ENCODE data around the gene AFTPH. TPM values are rescaled to one million over a fixed set of nuclear protein-coding genes. Genes with fewer than 3 reads are reported as not detected.

The AFTPH gene
- total RNA-seq, 1 experiment from 2014 or later: 13.5 TPM

DNA sequence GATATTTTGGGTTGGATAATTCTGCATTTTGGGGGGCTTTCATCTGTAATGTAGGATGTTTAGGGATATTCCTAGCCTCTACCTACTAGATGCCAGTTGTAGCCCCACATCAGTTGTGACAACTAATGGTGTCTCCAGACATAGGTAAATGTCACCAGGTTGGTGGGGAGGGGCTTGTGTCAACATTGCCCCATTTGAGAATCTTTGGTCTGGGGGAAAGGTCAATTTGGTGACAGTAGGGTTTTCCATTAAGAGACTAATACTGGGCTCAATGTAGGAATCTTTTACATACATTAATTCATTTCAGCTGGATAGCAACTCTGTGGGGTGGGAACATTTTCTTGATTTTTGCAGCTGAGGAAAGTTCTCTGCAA is 6.6 kb upstream of the AFTPH start:
- no peak overlapping the region for H4K8ac ChIP-seq (replicated peaks; ENCODE audit: insufficient read length, low read depth, low read length)
- peaks cover 4 to 7% (median 5%) of the 10 kb centered on the region in 3 experiments; a peak in 3 of 7 replicates for H3K36me3 Mint-ChIP-seq (ENCODE audit: insufficient read depth in 1 of 3, low read depth in 3 of 3)
- H3K27ac Mint-ChIP-seq: no peak overlapping the region
- H3K4me2 ChIP-seq (ENCODE audit: insufficient read depth, insufficient read length, low read length): no peak overlapping the region
- peaks cover 6 to 8% of the 10 kb centered on the region in 2 experiments; a peak in 4 of 5 replicates for H3K9me3 Mint-ChIP-seq
- H3K27me3 Mint-ChIP-seq (ENCODE audit: low read depth): peaks cover 2% of the 10 kb centered on the region; the same call in 1 of the 2 replicates
- no peak for DNase-seq
- 0 out of 4 replicates have a peak, but pooled peaks cover 0 to 5% of the 10 kb centered on the region in 2 experiments for H3K4me1 Mint-ChIP-seq
- H3K79me2 ChIP-seq (ENCODE audit: insufficient read depth, low read length): no peaks in the 10 kb centered on the region
- H3K56ac ChIP-seq (ENCODE audit: insufficient read length, low read depth, low read length): no peak overlapping the region
- H3K9ac ChIP-seq (ENCODE audit: extremely low read depth, insufficient read length, low read length): no peak overlapping the region
- H4K91ac ChIP-seq (ENCODE audit: insufficient read length, low read depth, low read length): no peak overlapping the region
- H2BK120ac ChIP-seq (ENCODE audit: low read depth, low read length, poor library complexity, severe bottlenecking): no peak overlapping the region
- no peak overlapping the region for H4K5ac ChIP-seq (ENCODE audit: insufficient read length, low read depth, low read length)
- H2BK5ac ChIP-seq (ENCODE audit: insufficient read length, low read length): no peak overlapping the region
- H3K27me3 ChIP-seq (ENCODE audit: insufficient read depth, low read length): no peaks in the 10 kb centered on the region
- H3K4me3 Mint-ChIP-seq: no peak overlapping the region
- no peak overlapping the region for H3K4ac ChIP-seq (ENCODE audit: low read depth, low read length)
- no peak overlapping the region for H2BK12ac ChIP-seq (ENCODE audit: insufficient read length, low read depth, low read length)
- no peaks in the 10 kb centered on the region for H4K20me1 ChIP-seq (ENCODE audit: control insufficient read depth, insufficient read depth, insufficient read length)
- H2BK15ac ChIP-seq (ENCODE audit: low read depth, low read length): no peak overlapping the region
- H2AFZ ChIP-seq (ENCODE audit: low read length): no peak overlapping the region
- no peaks in the 10 kb centered on the region for H3K9me3 ChIP-seq (ENCODE audit: control insufficient read depth, low read depth, low read length)
- no peak overlapping the region for H2BK20ac ChIP-seq (ENCODE audit: low read depth, low read length, poor library complexity, severe bottlenecking)
- H3K23me2 ChIP-seq (ENCODE audit: insufficient read length, low read depth, low read length, poor library complexity, severe bottlenecking): no peaks in the 10 kb centered on the region
- H3K27ac ChIP-seq (ENCODE audit: insufficient read length, low read depth, low read length): no peak overlapping the region
- no peak overlapping the region for H3K18ac ChIP-seq (ENCODE audit: insufficient read length, low read depth, low read length)
- no peak overlapping the region for H2AK5ac ChIP-seq (ENCODE audit: insufficient read length, low read length)
- H3K23ac ChIP-seq (ENCODE audit: insufficient read length, low read depth, low read length): no peak overlapping the region
- H3K79me1 ChIP-seq (ENCODE audit: insufficient read depth, low read depth, low read length, poor library complexity, severe bottlenecking): no peaks in the 10 kb centered on the region
- no peaks in the 10 kb centered on the region for H3K4me1 ChIP-seq (ENCODE audit: insufficient read depth, low read length)
- TF ChIP-seq, protein P1, sequence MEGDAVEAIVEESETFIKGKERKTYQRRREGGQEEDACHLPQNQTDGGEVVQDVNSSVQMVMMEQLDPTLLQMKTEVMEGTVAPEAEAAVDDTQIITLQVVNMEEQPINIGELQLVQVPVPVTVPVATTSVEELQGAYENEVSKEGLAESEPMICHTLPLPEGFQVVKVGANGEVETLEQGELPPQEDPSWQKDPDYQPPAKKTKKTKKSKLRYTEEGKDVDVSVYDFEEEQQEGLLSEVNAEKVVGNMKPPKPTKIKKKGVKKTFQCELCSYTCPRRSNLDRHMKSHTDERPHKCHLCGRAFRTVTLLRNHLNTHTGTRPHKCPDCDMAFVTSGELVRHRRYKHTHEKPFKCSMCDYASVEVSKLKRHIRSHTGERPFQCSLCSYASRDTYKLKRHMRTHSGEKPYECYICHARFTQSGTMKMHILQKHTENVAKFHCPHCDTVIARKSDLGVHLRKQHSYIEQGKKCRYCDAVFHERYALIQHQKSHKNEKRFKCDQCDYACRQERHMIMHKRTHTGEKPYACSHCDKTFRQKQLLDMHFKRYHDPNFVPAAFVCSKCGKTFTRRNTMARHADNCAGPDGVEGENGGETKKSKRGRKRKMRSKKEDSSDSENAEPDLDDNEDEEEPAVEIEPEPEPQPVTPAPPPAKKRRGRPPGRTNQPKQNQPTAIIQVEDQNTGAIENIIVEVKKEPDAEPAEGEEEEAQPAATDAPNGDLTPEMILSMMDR (conservative IDR thresholded peaks at IDR 0.05): no peak
- H3T11ph ChIP-seq (ENCODE audit: low read length): no peak overlapping the region
- H3K14ac ChIP-seq (ENCODE audit: insufficient read depth, low read length): no peak overlapping the region

Measured in H9 (cell line).